CD4-positive, alpha-beta T cell treated with Interferon alpha-2 for 1 hour (primary cell): ENCODE results near the gene SOCS4.
"Not testable (repeated sequence)": the region's sequence is repeated elsewhere in the genome, so short reads cannot be mapped to it uniquely, and the experiment has no call there.

ENCODE experiments used
- DNase-seq, 2 donors: peaks; one replicate each; pipeline ENCODE4 v3.0.0-alpha.2; 2020 to 2022

Gene SOCS4

DNA sequence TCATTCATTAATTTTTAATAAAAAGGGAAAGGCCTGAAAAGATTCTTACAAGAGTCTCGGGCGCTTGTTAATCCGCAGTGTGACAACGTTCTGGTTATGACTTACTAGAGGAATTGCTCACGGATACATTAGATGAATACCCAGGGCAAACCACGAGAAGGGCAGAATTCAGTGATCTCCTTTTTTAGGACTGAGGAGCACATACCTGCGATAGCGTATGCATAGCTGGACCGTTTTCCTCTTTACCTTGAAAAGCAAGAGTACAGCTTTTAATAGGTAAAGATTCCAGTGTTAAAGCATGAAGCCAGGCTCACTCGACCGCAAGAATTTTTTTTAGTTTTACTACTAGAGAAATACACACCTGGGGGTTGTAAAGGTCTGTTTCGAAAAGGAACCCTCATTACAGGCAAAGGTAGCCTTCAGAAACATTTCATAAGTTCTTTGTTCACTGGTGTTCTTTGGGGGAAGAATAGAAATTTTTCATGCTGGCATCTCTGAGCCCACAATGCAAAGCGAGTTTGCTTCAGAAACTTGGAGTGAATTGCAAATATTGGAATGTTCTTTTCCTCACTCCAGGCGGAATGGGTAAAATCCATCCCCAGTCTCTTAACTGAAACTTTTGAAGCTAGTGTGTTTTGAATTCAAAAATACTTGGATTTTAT, 25.4 kb downstream of the SOCS4 start:
- DNase-seq = no peak

- DNase-seq = no peak
These were observed 26.0 kb downstream of the SOCS4 start for GRCh38 chr14:55053018-55053417.

GRCh38 chr14:55053500-55053899, 26.5 kb downstream of the SOCS4 start:
- DNase-seq = no peak

DNA sequence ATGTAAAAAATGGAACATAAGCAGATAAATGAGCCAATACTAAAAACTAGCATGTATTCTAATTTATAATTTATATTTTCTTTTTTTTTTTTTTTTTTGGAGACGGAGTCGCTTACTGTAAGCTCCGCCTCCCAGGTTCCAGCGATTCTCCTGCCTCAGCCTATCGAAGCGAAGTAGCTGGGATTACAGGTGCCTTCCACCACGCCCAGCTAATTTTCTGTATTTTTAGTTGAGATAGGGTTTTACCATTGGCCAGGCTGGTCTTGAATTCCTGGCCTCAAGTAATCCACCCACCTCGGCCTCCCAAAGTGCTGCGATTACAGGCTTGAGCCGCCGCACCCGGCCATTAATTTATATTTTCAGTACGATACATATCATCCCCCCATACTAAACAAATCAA, 27.1 kb downstream of the SOCS4 start:
- DNase-seq = no peak

GRCh38 chr14:55057919-55058318, 30.9 kb downstream of the SOCS4 start:
- no peak for DNase-seq

DNA sequence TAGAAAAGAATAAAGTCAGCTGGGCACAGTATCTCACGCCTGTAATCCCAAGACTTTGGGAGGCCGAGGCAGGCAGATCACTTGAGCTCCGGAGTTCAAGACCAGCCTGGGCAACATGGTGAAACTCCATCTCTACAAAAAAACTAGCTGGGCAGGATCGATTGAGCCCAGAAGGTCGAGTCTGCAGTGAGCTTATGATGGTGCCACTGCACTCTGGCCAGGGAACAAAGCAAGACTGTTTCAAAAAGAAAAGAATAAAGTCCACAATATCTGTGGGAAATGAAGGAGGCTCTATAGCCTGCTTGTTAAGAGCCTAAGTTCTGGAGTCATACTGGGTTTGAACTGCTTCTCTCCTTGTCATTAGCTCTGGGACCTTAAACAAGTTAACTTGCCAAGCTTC, 32.3 kb downstream of the SOCS4 start:
- DNase-seq = no peak

DNA sequence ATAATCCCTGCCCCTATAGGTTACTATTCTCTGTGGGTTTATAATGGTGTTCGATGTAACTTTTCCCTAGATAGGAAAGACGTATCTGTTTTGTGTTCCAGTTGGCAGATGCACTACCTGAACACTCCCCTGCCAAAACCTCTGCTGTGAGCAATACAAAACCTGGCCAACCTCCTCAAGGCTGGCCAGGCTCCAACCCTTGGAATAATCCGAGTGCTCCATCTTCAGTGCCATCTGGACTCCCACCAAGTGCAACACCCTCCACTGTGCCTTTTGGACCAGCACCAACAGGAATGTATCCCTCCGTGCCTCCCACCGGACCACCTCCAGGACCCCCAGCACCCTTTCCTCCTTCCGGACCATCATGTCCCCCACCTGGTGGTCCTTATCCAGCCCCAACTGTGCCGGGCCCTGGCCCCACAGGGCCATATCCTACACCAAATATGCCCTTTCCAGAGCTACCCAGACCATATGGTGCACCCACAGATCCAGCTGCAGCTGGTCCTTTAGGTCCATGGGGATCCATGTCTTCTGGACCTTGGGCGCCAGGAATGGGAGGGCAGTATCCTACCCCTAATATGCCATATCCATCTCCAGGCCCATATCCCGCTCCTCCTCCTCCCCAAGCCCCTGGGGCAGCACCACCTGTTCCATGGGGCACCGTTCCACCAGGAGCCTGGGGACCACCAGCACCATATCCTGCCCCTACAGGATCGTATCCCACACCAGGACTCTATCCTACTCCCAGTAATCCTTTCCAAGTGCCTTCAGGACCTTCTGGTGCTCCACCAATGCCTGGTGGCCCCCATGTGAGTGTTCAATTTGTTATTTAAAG, 35.7 kb downstream of the SOCS4 start:
- no peak for DNase-seq

GRCh38 chr14:55064896-55065295, 37.9 kb downstream of the SOCS4 start:
- not testable (repeated sequence) for DNase-seq

- no peak for DNase-seq
These were observed 38.4 kb downstream of the SOCS4 start for GRCh38 chr14:55065411-55065810.

DNA sequence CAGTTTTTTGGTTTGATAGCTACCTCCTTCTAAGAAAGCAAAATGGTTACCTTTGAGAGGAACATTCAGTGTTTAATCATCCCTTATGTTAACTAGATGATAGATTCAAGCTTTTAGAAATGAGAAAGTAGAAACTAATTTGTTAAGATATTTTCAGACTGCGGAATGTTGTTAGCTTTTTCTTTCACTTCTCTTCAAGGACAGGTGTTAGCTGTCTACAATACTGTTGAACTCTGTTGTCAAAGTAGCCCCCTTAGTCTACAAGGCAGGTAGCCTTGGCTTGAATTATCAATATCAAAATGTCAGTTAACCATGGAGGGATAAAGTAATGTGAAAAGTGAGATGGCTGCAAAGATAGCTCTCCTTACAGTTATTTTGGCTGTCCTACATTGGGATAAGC, 39.2 kb downstream of the SOCS4 start:
- DNase-seq = no peak

- DNase-seq = no peak
These were observed 44.0 kb downstream of the SOCS4 start for GRCh38 chr14:55070981-55071411.

DNA sequence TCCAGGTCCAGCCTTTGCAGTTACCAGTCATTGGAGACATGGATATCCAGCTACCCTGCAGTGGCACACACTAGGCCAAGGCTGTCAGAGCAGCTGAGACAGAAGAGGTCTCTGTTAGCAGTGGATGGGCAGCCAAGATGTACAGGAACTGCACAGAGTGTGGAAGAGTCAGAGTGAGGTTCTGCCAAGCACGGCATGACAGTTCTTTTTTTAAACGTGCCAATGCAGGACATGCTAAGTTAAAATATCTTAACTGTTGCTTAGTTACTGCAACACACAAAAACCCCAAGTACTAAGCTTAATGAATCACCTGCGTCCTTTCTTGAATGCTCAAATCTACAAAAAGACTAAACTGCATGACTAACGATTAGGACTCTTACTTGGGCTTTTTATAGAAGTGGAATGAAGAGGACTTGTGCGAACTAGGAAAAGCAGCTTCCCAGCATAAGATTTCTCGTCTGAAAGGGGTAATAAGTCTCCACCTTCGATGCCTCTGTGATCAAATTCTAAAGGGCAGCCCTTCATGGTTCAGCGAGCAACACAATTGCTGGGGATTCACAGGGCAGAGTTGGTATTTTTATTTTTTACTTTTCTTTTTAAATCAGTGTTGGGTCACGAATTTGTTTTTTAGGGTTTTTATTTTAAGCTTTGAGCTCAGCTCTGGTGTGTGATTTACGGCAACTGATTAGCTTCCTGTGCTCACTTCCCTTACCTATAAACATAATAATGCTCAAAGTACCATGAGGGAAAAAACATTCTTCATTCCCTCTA, 45.0 kb downstream of the SOCS4 start:
- DNase-seq = peak; percentile 33

DNA sequence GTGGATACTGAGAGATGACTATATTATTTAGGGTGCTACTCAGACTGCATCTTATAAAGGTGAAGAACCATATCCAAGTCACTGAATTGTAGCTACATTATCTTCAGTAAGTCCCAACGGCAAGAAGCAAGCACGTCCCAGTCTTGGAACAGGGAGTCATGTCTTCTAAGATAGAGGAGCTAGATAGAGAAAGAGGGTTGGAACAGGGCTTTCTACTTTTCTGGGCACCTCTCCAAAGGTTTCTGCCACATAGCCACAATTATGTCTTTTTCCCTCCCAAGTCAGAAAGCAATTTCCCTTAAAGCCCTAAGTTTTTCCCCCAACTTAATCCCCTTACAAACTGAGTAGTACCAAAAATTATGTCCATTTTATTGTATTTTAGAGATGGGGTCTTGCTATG, 46.8 kb downstream of the SOCS4 start:
- DNase-seq = no peak

- no peak for DNase-seq
These were observed 47.6 kb downstream of the SOCS4 start for GRCh38 chr14:55074662-55075061.

- DNase-seq = no peak
These were observed 48.7 kb downstream of the SOCS4 start for GRCh38 chr14:55075628-55076175.

- peak in 1 of 2 donors; percentile 2 for DNase-seq
These were observed 50.4 kb downstream of the SOCS4 start for GRCh38 chr14:55077170-55078151.

- not testable (repeated sequence) for DNase-seq
These were observed 52.9 kb downstream of the SOCS4 start for GRCh38 chr14:55079961-55080360.

GRCh38 chr14:55084401-55085059, 57.5 kb downstream of the SOCS4 start:
- DNase-seq = no peak

- DNase-seq = no peak
These were observed 58.1 kb downstream of the SOCS4 start for GRCh38 chr14:55085060-55085660.

DNA sequence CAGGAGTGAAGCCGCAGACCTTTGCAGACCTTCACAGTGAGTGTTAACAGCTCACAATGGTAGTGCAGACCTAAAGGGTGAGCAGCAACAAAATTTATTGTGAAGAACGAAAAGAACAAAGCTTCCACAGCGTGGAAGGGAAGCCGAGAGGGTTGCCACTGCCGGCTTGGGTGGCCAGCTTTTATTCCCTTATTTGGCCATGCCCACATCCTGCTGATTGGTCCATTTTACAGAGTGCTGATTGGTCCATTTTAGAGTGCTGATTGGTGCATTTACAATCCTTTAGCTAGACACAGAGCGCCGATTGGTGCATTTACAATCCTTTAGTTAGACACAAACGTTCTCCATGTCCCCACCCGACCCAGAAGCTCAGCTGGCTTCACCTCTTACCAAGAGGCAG, 59.9 kb downstream of the SOCS4 start:
- DNase-seq = no peak

GRCh38 chr14:55088356-55088755, 61.3 kb downstream of the SOCS4 start:
- DNase-seq = no peak
